Panc1 (cell line): ENCODE results near the gene THSD7B. TPM values are rescaled to one million over a fixed set of nuclear protein-coding genes. Genes with fewer than 3 reads are reported as not detected.

Source experiments
- ATAC-seq: fragments of 200-7000 bp; cut with Tn5 transposase; 2 replicates; pipeline ENCODE4 v1.9.1; 2020; ENCODE audit warnings: mild to moderate bottlenecking, moderate library complexity
- BruUV-seq: library from RNA; stranded (reverse); fragments of 400-500 nt; replicated peaks from 2 replicates; lab custom pipeline; 2021; lab: Mats Ljungman, UMichigan
- CTCF ChIA-PET: fragments of 300-600 bp; sonication (Branson Sonifier 250); formaldehyde crosslinking; loops from one replicate; lab custom pipeline; 2022; ENCODE audit warnings: antibody characterized with exemption; lab: Charles Lee
- POLR2A ChIA-PET: fragments of 300-600 bp; sonication (Branson Sonifier 250); formaldehyde crosslinking; loops from one replicate; lab custom pipeline; 2022; ENCODE audit warnings: antibody characterized with exemption; lab: Charles Lee
- DNase-seq: peaks from one replicate; pipeline ENCODE4 v3.0.0-alpha.2; 2010; ENCODE audit warnings: low read depth, low spot score
- H3K27ac ChIP-seq: 2 replicates; pipeline ENCODE4 v1.5.1; 2011; ENCODE audit warnings: mild to moderate bottlenecking, low read length, inconsistent platforms
- H3K27me3 ChIP-seq: fragments of 200-500 bp; sonication (Bioruptor generic); 2 replicates; pipeline ENCODE4 v1.6.0; 2014; ENCODE audit warnings: low read length, inconsistent platforms; ENCODE audit not compliant: control insufficient read depth, insufficient read depth
- H3K36me3 ChIP-seq: fragments of 200-500 bp; sonication (Bioruptor generic); 2 replicates; pipeline ENCODE4 v1.5.1; 2014; ENCODE audit warnings: inconsistent platforms, mild to moderate bottlenecking, low read length, moderate library complexity; ENCODE audit not compliant: control insufficient read depth, insufficient read depth
- H3K4me1 ChIP-seq: 2 replicates; pipeline ENCODE4 v1.5.1; 2011; ENCODE audit warnings: inconsistent platforms, mild to moderate bottlenecking, low read length, moderate library complexity; ENCODE audit not compliant: control insufficient read depth, insufficient read depth
- H3K4me3 ChIP-seq, 2 experiments: 2 replicates each; pipeline ENCODE4 v1.5.1; 2011 to 2012; ENCODE audit warnings: low read depth in 2 of 2, low read length in 2 of 2, mild to moderate bottlenecking in 2 of 2, inconsistent platforms in 1 of 2, moderate library complexity in 1 of 2
- H3K9me3 ChIP-seq: fragments of 200-500 bp; sonication (Bioruptor generic); 2 replicates; pipeline ENCODE4 v1.5.1; 2014; ENCODE audit warnings: low read depth, mild to moderate bottlenecking, inconsistent platforms, low read length, moderate library complexity; ENCODE audit not compliant: control insufficient read depth, insufficient read depth
- CTCF ChIP-seq: fragments of 450-650 bp; IDR thresholded peaks from 2 replicates; pipeline ENCODE4 v1.5.1; 2017; ENCODE audit warnings: mild to moderate bottlenecking
- POLR2AphosphoS5 ChIP-seq: IDR thresholded peaks from 2 replicates; pipeline ENCODE4 v1.6.1; 2012; ENCODE audit warnings: mild to moderate bottlenecking, low read depth, low read length, moderate library complexity
- REST ChIP-seq, 2 experiments: IDR thresholded peaks; 2 replicates each; pipeline ENCODE4 v1.6.1; 2011 to 2012; ENCODE audit warnings: low read depth in 2 of 2, control low read depth in 1 of 2, low read length in 1 of 2, mild to moderate bottlenecking in 1 of 2, moderate library complexity in 1 of 2; ENCODE audit not compliant: insufficient read depth in 1 of 2
- SIN3A ChIP-seq: IDR thresholded peaks from 2 replicates; pipeline ENCODE4 v1.6.1; 2012; ENCODE audit warnings: low read depth, mild to moderate bottlenecking, low read length, moderate library complexity, borderline replicate concordance; ENCODE audit not compliant: insufficient read depth
- TCF7L2 ChIP-seq: IDR thresholded peaks from 2 replicates; pipeline ENCODE4 v1.6.1; 2011; ENCODE audit warnings: mild to moderate bottlenecking, low read depth, low read length, inconsistent platforms
- in situ Hi-C: cut with HindIII; loops from 2 replicates; pipeline ENCODE4 v1.10.0; 2016; ENCODE audit warnings: low sequenced_read_pairs, low pct_unique_long_range_greater_than_20kb
- intact Hi-C: fragments of 100-400 bp; cut with micrococcal nuclease; formaldehyde crosslinking; loops from one replicate; pipeline ENCODE4 v1.10.0; 2022; ENCODE audit not compliant: unreplicated experiment
- total RNA-seq: library from RNA; stranded (reverse); gene quantifications from one replicate; pipeline ENCODE4 v1.2.1, GENCODE V29; 2021; ENCODE audit not compliant: unreplicated experiment

The THSD7B gene
- total RNA-seq, 1 experiment from 2014 or later: not detected

- ChIA-PET CTCF (interaction anchor here (0.9 kb wide), 1 partner anchor 371 kb away, joined by 3 read pairs; no protein-coding TSS in a partner anchor), POLR2A (no interaction called here)
- BruUV-seq: no TSS peak
- DNase-seq (peak; percentile 32), ATAC-seq (peak; percentile 82)
- no peaks in the 10 kb centered on the region for H3K27me3 ChIP-seq
- no peaks in the 10 kb centered on the region for H3K4me1 ChIP-seq
- H3K27ac ChIP-seq: no peak overlapping the region
- H3K36me3 ChIP-seq: no peaks in the 10 kb centered on the region
- in situ Hi-C loops (no loop called here), intact Hi-C loops (loop anchor here (2.0 to 10.0 kb wide), 2 partner anchors 187 to 371 kb away; no protein-coding TSS in a partner anchor)
- H3K9me3 ChIP-seq: no peaks in the 10 kb centered on the region
- TF ChIP-seq SIN3A (no peak), CTCF (peak; percentile 74)
- no peak overlapping the region for H3K4me3 ChIP-seq
Measured at GRCh38 chr2:137467246-137467862, 702.0 kb downstream of the THSD7B start.

- TF ChIP-seq CTCF (no peak), TCF7L2 (no peak), POLR2AphosphoS5 (no peak), SIN3A (no peak), REST (IDR thresholded peaks at IDR 0.05; ENCODE audit: insufficient read depth in 1 of 2, low read depth in 2 of 2, low read length in 1 of 2) (no peak)
- H3K4me1 ChIP-seq: no peaks in the 10 kb centered on the region
- ChIA-PET CTCF (no interaction called here), POLR2A (no interaction called here)
- no peak overlapping the region for H3K4me3 ChIP-seq
- no peaks in the 10 kb centered on the region for H3K27me3 ChIP-seq
- no peaks in the 10 kb centered on the region for H3K36me3 ChIP-seq
- in situ Hi-C loops: no loop called here
- intact Hi-C loops: no loop called here
- ATAC-seq (no peak), DNase-seq (no peak)
- BruUV-seq: no TSS peak
- no peaks in the 10 kb centered on the region for H3K9me3 ChIP-seq
- no peak overlapping the region for H3K27ac ChIP-seq
Measured at GRCh38 chr2:137493261-137493660, 727.9 kb downstream of the THSD7B start.
